ENCODE data around the gene UBIAD1. TPM values are rescaled to one million over a fixed set of nuclear protein-coding genes. Genes with fewer than 3 reads are reported as not detected.
A peak's percentile ranks its signal among the peaks of the same experiment; 100 is the strongest.

Gene UBIAD1
- total and polyA plus RNA-seq, 2 of the 13 experiments (the other 11 are each of a cell fraction or from before 2014, with no cell fraction given): 16.9 to 20.4 TPM

DNA sequence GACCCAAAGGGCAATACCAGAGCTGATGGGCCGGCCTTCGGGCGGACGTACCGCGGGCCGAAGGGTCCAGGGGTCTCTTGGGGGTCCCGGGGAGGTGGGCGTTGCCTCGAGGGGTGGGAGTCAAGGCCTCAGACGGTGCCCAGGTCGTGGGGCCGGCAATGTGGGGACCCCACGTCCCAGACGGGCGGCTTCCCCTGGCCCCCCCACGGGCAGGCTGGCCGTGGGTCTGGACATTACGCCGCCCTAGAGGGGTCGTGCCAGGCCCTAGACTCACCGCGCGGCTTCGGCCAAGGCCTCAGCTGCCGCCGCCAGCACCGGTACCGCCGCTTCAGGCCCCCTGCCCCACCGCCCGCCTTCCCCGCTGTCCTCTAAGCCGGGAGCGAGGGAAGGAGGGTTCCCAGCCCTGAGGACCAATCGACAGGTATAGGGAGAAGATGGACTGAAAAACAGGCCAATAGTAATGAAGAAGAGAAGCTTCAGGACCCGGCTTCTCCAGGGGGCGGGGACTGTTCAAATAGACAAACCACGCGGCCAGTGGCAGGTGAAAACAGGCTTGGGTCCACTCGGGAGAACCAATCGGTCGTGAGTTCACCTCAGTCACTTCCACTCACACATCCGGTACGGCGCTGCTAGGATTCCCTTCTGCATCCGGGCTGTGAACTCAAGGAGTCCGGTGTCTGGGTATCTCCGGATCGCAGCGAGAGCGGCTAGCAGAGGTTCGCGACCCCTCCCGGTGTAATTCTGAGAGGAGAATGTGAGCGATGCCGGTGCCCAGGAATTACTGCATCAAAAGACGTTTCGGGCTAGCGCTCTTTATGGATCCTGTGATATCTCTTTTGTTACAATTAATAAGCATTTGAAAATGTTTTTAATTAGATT lies 10.6 kb upstream of the UBIAD1 start, which contains the start of gene MTOR (continued):
- TF ChIP-seq, protein P1, sequence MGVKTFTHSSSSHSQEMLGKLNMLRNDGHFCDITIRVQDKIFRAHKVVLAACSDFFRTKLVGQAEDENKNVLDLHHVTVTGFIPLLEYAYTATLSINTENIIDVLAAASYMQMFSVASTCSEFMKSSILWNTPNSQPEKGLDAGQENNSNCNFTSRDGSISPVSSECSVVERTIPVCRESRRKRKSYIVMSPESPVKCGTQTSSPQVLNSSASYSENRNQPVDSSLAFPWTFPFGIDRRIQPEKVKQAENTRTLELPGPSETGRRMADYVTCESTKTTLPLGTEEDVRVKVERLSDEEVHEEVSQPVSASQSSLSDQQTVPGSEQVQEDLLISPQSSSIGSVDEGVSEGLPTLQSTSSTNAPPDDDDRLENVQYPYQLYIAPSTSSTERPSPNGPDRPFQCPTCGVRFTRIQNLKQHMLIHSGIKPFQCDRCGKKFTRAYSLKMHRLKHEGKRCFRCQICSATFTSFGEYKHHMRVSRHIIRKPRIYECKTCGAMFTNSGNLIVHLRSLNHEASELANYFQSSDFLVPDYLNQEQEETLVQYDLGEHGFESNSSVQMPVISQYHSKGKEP (CRISPR knock-in tag; IDR thresholded peaks at IDR 0.05): no peak
- TF ChIP-seq, protein P2, sequence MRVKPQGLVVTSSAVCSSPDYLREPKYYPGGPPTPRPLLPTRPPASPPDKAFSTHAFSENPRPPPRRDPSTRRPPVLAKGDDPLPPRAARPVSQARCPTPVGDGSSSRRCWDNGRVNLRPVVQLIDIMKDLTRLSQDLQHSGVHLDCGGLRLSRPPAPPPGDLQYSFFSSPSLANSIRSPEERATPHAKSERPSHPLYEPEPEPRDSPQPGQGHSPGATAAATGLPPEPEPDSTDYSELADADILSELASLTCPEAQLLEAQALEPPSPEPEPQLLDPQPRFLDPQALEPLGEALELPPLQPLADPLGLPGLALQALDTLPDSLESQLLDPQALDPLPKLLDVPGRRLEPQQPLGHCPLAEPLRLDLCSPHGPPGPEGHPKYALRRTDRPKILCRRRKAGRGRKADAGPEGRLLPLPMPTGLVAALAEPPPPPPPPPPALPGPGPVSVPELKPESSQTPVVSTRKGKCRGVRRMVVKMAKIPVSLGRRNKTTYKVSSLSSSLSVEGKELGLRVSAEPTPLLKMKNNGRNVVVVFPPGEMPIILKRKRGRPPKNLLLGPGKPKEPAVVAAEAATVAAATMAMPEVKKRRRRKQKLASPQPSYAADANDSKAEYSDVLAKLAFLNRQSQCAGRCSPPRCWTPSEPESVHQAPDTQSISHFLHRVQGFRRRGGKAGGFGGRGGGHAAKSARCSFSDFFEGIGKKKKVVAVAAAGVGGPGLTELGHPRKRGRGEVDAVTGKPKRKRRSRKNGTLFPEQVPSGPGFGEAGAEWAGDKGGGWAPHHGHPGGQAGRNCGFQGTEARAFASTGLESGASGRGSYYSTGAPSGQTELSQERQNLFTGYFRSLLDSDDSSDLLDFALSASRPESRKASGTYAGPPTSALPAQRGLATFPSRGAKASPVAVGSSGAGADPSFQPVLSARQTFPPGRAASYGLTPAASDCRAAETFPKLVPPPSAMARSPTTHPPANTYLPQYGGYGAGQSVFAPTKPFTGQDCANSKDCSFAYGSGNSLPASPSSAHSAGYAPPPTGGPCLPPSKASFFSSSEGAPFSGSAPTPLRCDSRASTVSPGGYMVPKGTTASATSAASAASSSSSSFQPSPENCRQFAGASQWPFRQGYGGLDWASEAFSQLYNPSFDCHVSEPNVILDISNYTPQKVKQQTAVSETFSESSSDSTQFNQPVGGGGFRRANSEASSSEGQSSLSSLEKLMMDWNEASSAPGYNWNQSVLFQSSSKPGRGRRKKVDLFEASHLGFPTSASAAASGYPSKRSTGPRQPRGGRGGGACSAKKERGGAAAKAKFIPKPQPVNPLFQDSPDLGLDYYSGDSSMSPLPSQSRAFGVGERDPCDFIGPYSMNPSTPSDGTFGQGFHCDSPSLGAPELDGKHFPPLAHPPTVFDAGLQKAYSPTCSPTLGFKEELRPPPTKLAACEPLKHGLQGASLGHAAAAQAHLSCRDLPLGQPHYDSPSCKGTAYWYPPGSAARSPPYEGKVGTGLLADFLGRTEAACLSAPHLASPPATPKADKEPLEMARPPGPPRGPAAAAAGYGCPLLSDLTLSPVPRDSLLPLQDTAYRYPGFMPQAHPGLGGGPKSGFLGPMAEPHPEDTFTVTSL (CRISPR knock-in tag; IDR thresholded peaks at IDR 0.05; ENCODE audit: borderline replicate concordance): no peak
- TF ChIP-seq HES4 (CRISPR knock-in tag; IDR thresholded peaks at IDR 0.05; ENCODE audit: borderline replicate concordance) (no peak), GLI4 (CRISPR knock-in tag; IDR thresholded peaks at IDR 0.05; ENCODE audit: borderline replicate concordance) (no peak), NR1H2 (CRISPR knock-in tag; IDR thresholded peaks at IDR 0.05; ENCODE audit: borderline replicate concordance, low read depth) (no peak), ZNF225 (CRISPR knock-in tag; IDR thresholded peaks at IDR 0.05) (no peak; the same call in 1 of the 2 replicates), ZSCAN29 (CRISPR knock-in tag; conservative IDR thresholded peaks at IDR 0.05) (no peak), ZNF614 (CRISPR knock-in tag; IDR thresholded peaks at IDR 0.05; ENCODE audit: borderline replicate concordance) (peak; percentile 77; the same call in 1 of the 2 replicates), TMF1 (CRISPR knock-in tag; IDR thresholded peaks at IDR 0.05; ENCODE audit: low read depth) (no peak), ZNF777 (CRISPR knock-in tag; IDR thresholded peaks at IDR 0.05) (no peak), ZFX (CRISPR knock-in tag; IDR thresholded peaks at IDR 0.05; ENCODE audit: low read depth) (peak; percentile 70)
- TF ChIP-seq, protein P3, sequence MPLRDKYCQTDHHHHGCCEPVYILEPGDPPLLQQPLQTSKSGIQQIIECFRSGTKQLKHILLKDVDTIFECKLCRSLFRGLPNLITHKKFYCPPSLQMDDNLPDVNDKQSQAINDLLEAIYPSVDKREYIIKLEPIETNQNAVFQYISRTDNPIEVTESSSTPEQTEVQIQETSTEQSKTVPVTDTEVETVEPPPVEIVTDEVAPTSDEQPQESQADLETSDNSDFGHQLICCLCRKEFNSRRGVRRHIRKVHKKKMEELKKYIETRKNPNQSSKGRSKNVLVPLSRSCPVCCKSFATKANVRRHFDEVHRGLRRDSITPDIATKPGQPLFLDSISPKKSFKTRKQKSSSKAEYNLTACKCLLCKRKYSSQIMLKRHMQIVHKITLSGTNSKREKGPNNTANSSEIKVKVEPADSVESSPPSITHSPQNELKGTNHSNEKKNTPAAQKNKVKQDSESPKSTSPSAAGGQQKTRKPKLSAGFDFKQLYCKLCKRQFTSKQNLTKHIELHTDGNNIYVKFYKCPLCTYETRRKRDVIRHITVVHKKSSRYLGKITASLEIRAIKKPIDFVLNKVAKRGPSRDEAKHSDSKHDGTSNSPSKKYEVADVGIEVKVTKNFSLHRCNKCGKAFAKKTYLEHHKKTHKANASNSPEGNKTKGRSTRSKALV (CRISPR knock-in tag; IDR thresholded peaks at IDR 0.05): no peak
- TF ChIP-seq, protein P4, sequence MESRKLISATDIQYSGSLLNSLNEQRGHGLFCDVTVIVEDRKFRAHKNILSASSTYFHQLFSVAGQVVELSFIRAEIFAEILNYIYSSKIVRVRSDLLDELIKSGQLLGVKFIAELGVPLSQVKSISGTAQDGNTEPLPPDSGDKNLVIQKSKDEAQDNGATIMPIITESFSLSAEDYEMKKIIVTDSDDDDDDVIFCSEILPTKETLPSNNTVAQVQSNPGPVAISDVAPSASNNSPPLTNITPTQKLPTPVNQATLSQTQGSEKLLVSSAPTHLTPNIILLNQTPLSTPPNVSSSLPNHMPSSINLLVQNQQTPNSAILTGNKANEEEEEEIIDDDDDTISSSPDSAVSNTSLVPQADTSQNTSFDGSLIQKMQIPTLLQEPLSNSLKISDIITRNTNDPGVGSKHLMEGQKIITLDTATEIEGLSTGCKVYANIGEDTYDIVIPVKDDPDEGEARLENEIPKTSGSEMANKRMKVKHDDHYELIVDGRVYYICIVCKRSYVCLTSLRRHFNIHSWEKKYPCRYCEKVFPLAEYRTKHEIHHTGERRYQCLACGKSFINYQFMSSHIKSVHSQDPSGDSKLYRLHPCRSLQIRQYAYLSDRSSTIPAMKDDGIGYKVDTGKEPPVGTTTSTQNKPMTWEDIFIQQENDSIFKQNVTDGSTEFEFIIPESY (CRISPR knock-in tag; IDR thresholded peaks at IDR 0.05): peak; percentile 54; the same call in 1 of the 2 replicates
- TF ChIP-seq, protein P5, sequence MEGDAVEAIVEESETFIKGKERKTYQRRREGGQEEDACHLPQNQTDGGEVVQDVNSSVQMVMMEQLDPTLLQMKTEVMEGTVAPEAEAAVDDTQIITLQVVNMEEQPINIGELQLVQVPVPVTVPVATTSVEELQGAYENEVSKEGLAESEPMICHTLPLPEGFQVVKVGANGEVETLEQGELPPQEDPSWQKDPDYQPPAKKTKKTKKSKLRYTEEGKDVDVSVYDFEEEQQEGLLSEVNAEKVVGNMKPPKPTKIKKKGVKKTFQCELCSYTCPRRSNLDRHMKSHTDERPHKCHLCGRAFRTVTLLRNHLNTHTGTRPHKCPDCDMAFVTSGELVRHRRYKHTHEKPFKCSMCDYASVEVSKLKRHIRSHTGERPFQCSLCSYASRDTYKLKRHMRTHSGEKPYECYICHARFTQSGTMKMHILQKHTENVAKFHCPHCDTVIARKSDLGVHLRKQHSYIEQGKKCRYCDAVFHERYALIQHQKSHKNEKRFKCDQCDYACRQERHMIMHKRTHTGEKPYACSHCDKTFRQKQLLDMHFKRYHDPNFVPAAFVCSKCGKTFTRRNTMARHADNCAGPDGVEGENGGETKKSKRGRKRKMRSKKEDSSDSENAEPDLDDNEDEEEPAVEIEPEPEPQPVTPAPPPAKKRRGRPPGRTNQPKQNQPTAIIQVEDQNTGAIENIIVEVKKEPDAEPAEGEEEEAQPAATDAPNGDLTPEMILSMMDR (CRISPR knock-in tag; IDR thresholded peaks at IDR 0.05): peak; percentile 52

Measured in HepG2 (cell line).